DLD1 (cell line): Measurements from ENCODE around the gene GATD1.

ENCODE experiments used
- in situ Hi-C: cut with HindIII; loops from 2 replicates; pipeline ENCODE4 v1.10.0; 2017; ENCODE audit warnings: low sequenced_read_pairs

The GATD1 gene

DNA sequence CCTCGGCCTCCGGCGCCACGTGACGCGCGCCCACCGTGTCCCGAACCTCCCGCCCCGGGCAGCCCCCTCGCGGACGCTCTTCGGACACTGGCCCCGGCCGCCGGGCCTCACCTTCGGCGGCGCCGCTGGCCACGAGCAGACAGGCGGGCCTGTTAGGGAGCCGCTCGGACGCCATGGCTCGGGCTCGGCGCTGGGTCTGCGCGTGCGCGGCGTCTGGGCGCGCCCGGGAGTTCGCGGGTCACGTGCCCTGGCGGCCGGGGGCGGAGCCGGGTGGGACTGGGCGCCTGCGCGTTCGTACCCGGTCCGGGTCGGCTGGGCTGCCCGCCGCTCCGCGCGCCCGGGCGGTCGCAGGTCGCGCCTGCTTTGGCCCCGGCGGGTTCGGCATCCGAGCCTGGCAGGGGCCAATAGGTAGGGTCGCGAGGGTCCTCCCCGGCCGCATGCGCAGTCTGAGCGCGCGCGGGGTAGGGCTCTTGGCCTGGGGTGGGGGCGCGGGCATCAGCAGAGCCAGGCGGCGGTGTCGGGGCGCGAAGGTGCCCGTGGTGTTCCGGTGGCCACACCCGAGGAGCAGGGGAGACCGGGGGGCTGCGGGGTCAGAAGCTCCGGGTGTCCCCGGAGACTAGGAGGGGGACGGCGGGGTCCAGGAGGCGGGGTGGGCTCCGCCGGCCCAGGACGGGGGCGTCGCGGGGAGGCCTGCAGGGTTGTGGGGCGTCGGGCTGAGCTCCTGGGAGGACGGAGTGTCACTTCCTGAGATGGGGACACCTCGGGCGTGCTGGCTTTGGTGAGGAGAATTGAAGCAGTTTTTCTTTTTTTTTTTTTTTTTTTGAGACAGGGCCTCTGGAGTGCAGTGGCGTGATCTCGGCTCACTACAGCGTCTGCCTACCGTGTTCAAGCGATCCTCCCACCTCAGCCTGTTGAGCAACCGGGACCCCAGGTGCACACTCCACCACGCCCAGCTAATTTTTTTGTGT, at the start of gene GATD1:
TSS of gene GATD1 (minus strand) at position 200 of the 968 bp plus-strand sequence. CDS start at position 175, 25 bp downstream.
- in situ Hi-C loops: no loop called here

DNA sequence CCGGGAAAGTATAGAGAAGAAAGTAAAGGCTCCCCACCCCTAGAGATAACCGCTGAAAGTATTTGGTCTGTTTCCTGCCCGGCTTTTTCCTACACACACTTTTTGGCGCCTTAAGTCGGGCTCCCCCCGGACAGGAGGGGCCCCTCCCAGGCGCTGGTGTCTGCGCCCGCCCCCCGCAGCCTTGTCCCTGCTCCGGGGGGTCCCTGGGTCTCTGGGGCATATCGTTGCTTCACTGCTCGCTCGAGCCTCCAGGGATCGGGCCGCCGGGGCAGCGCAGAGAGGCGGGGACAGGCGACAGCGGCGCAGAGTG, 49.5 kb upstream of the GATD1 start:
- in situ Hi-C loops: no loop called here

DNA sequence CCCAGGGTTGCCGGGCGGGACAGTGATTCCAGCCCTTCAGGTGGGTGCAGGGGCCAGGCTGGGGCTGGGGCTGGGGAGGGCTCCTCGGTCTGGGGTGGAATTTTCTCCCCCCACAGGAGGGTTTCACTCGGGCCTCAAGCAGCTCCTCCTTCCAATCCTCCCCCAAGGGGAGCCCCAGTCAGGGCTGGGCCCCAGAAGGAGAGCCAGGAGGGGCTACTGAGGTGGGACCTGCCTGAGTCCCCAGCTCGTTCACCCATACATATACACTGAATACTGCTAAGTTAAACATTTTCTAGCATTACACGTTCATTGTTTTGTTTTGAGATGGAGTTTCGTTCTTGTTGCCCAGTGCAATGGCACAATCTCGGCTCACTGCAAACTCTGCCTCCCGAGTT, 48.9 kb upstream of the GATD1 start:
- in situ Hi-C loops: no loop called here

- in situ Hi-C loops: no loop called here
Observed at GRCh38 chr11:825366-826226, 48.3 kb upstream of the GATD1 start.

GRCh38 chr11:824942-825341, 47.7 kb upstream of the GATD1 start:
- in situ Hi-C loops: no loop called here

GRCh38 chr11:824292-824880, 47.1 kb upstream of the GATD1 start:
- in situ Hi-C loops: no loop called here

- in situ Hi-C loops: no loop called here
Observed at GRCh38 chr11:823441-824291, 46.4 kb upstream of the GATD1 start.

DNA sequence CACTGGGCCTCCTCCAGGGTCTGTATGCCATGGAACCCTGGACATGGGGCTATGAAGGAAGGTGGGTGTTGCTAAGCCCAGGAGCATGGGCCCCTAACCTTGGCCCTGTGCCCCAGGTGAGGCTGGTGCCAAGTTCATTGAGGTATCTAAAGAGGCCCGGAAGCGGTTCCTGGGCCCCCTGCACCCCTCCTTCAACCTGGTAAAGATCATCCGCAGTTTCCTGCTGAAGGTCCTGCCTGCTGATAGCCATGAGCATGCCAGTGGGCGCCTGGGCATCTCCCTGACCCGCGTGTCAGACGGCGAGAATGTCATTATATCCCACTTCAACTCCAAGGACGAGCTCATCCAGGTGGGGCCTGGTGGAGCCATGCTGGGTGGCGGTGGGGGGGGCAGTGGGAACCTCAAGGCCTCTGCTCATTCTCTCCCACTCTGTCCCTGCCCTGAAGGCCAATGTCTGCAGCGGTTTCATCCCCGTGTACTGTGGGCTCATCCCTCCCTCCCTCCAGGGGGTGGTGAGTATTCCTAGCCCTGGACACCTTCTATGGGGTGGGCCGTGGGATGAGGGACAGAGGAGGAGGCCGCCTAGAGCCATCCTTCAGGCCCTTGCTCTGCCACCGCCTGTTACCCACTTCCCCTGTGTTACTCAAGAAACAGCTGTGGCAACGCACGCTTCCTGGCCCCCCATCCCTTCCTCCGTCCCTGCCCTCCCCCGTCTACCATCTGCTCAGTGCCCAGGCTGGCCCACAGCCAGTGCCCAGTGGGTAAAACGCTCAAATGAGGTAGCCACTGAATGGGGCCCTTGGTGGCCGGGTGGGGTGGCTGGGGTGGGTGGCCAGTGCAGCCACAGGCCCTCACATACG, 44.5 kb upstream of the GATD1 start:
- in situ Hi-C loops: no loop called here

- in situ Hi-C loops: no loop called here
Observed at GRCh38 chr11:820655-821511, 43.6 kb upstream of the GATD1 start.

- in situ Hi-C loops: no loop called here
Observed at GRCh38 chr11:819943-820649, 42.8 kb upstream of the GATD1 start.

DNA sequence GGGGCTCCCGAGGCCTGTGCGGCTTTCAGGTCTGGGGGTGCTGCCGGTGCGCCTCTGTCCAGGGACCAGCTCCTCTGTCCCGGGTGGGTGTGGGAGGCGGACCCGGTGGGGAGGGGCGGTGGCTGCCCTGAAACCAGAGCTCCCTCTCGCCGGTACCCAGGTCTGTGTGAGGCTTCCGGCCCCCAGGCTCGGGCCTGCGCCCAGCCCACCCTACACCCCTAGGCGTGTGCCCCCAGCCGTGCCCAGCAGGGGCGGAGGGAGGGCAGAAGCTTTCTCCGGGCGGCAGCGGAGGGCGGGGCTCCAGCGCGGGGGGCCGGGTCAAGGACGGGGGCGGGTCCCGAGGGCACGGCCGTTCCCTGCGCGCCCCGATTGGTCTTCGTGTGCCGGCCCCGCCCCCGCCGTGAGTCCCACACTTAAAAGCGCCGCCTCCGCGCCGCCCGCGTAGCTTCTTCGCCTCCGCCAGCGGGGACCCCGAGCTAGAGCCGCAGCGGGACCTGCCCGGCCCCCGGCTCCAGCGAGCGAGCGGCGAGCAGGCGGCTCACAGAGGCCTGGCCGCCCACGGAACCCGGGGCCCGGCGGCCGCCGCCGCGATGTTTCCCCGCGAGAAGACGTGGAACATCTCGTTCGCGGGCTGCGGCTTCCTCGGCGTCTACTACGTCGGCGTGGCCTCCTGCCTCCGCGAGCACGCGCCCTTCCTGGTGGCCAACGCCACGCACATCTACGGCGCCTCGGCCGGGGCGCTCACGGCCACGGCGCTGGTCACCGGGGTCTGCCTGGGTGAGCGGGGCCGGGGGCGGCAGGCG, 42.0 kb upstream of the GATD1 start:
- in situ Hi-C loops: no loop called here

DNA sequence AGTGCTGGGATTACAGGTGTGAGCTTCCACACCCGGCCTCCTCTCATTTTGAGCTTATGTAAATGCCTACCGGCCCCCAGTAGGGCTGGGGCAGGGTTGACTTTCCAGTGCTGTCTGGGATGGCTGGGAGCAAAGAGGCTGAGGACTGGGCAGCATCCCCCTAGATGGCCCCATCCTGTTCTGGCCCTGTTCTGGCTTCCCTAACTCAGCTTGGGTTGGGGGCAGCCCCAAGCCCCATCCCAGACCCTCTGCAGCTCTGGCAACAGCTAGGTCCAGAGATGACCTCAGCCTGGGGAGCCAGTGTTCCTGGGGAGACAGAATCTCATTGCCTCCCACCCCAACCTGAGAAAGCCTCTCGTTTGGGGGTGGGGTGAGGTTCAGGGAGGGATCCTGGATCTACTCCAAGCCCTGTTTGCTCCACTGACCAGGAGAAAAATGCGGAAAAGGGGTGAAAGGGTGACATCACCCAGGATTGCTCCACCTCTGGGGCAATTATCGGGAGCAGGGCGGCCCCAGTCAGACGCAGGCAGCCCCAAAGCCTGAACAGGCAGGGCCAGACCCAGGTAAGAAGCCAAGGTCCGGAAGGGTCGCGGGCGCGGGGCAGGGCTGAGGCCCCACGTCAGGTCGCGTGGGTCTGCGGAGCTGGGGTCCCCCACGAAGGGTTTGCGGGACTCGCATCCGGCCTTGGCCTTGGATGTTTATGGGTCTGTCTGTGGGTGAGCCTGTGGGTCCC, 41.3 kb upstream of the GATD1 start, which contains the start of gene PNPLA2:
TSS of gene PNPLA2 (plus strand) at position 519 of the 733 bp plus-strand sequence. CDS start 805 bp downstream, outside the sequence.
- in situ Hi-C loops: no loop called here

DNA sequence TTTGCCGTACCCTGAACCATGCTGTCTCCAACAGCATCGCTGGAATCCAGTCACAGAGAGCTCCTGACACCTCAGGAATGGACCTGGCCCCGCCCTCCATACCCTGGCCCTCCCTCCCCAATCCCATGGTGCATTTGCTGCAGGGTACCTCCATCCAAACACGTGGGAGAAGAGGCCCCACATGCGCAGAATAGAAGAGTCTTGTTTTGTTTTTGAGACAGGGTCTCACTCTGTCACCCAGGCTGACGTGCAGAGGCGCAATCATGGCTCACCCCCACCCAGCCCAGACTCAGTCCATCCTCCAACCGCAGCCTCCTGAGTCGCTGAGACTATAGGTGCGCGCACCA, 39.1 kb upstream of the GATD1 start:
- in situ Hi-C loops: no loop called here

DNA sequence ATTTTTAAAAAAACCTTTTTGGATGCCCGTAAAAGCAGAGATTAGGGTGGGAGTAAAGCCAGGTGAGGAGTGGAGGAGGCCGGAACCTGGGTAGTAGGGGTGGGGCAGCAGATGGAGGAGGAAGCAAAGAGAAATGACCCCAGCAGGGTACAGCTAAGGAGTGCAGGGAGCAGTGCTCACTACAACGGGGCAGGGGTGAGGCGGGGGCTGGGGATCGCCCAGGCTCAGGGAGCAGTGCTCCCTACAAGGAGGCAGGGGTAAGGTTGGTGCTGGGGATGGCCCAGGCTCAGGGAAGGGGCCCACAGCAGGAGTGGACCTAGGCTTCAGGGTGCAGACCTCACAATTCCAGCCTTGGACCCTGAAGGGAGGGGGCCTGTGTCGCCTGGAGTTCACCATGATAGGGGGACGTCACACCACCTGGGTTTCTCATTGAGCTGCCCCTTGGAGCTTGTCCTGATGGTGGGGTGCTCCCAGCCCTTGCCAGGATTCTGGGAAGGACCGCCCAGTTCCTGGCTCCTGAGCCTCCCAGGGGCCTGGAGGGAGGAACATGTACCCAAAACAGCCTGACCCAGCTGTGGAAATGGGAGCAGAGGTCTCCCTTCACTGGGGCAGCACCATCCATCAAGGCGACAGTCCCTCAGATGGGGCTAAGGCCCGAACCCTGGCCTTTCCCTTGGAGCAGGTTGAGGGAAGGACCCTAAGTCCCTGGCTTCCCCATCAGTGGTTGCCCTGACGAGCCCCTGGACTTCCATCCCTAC, 38.6 kb upstream of the GATD1 start:
- in situ Hi-C loops: no loop called here

DNA sequence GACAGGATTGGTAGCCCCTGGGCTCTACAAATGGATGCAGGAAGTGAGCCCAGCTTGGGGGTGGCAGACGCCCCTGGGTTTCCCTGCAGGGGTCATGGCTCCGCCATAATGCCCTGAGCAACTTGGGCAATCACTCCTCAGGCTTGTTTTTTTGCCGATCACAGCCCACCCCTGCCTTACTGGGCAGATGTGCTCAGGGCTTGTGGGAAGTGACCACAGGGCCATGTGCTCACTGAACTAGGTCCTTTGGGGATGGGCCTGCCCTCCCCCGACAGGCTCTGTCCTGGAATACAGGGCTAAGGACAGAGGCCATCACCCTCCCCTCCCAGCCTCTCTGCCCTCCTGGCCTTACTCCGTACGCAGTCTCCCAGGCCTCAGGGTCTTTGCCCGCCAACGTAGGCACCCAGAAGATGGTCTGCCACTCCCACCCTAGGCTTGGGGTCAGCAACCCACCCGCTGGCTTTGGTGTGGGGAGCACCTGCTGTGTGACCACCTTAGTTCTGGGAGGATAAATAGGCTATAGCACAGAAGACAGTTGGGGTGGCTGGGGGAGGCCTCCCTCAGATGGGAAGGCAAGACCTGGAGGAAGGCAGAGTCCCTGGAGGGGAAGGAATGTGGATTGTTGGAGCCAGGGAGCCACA, 36.3 kb upstream of the GATD1 start:
- in situ Hi-C loops: no loop called here
